Activated naive CD8-positive, alpha-beta T cell treated with anti-CD3 and anti-CD28 coated beads, Interleukin-2, amount 10 ng/mL, durations not matched to agents 7 days and 5 days (primary cell): ENCODE results near the gene AARS2. TPM values are rescaled to one million over a fixed set of nuclear protein-coding genes. Genes with fewer than 3 reads are reported as not detected.

ENCODE experiments used
- ATAC-seq: fragments of 150-1000 bp; cut with Tn5 transposase; one replicate; pipeline ENCODE4 v1.10.0; 2021; ENCODE audit warnings: low read depth, moderate library complexity
- POLR2A ChIA-PET: fragments of 350-600 bp; sonication (Branson Sonifier 250); formaldehyde crosslinking; loops from one replicate; lab custom pipeline; 2021; ENCODE audit warnings: antibody characterized with exemption; lab: Charles Lee
- DNase-seq: peaks from one replicate; pipeline ENCODE4 v3.0.0; 2021
- H3K27ac Mint-ChIP-seq: one replicate; pipeline ENCODE4 v1.8.0; 2022; ENCODE audit warnings: mild to moderate bottlenecking, mixed read lengths
- H3K27me3 Mint-ChIP-seq: one replicate; pipeline ENCODE4 v1.8.0; 2022; ENCODE audit warnings: mild to moderate bottlenecking, moderate library complexity, mixed read lengths
- H3K36me3 Mint-ChIP-seq: one replicate; pipeline ENCODE4 v1.8.0; 2021; ENCODE audit warnings: mild to moderate bottlenecking, mixed read lengths
- H3K4me1 Mint-ChIP-seq: one replicate; pipeline ENCODE4 v1.8.0; 2021; ENCODE audit warnings: mixed read lengths
- H3K4me3 Mint-ChIP-seq: one replicate; pipeline ENCODE4 v1.8.0; 2022; ENCODE audit warnings: mild to moderate bottlenecking, moderate library complexity, mixed read lengths
- H3K9me3 Mint-ChIP-seq: one replicate; pipeline ENCODE4 v1.8.0; 2021; ENCODE audit warnings: mixed read lengths
- total RNA-seq, 2 experiments: library from RNA; stranded (reverse); gene quantifications; one replicate each; pipeline ENCODE4 v1.2.3, GENCODE V29; 2021

The AARS2 gene
- total RNA-seq, 2 experiments from 2014 or later, result 23.0 to 23.2 TPM

DNA sequence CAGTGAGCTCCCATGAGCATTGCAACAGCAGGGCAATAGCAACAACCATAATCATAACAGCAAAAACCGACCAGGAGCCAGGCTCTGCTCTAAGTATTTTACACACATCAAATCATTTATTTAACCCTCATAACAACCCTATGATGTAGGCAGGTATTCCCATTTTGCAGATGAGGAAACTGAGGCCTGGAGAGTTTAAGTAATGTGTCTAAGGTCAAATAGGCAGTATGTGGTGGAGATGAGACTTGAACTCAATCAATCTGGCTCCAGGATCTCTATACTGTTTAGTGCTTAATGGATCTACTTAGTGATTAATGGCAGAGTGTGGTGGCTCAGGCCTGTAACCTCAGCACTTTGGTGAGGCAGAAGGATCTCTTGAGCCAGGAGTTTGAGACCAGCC is 39.5 kb downstream of the AARS2 start:
- H3K27me3 Mint-ChIP-seq, result peaks cover 66% of the 10 kb centered on the region
- no peak for ATAC-seq
- no peaks in the 10 kb centered on the region for H3K36me3 Mint-ChIP-seq
- H3K27ac Mint-ChIP-seq, result no peak overlapping the region
- POLR2A ChIA-PET, result interaction anchor here (0.5 kb wide), 1 partner anchor 20 kb away, joined by 3 read pairs; no protein-coding TSS in a partner anchor
- H3K9me3 Mint-ChIP-seq, result no peaks in the 10 kb centered on the region
- DNase-seq, result no peak
- H3K4me3 Mint-ChIP-seq, result no peak overlapping the region
- H3K4me1 Mint-ChIP-seq, result peaks cover 11% of the 10 kb centered on the region

GRCh38 chr6:44272999-44273566 is 40.1 kb downstream of the AARS2 start:
- no peak overlapping the region for H3K4me3 Mint-ChIP-seq
- no peak overlapping the region for H3K27ac Mint-ChIP-seq
- peaks cover 11% of the 10 kb centered on the region for H3K4me1 Mint-ChIP-seq
- POLR2A ChIA-PET, result no interaction called here
- no peaks in the 10 kb centered on the region for H3K36me3 Mint-ChIP-seq
- peaks cover 71% of the 10 kb centered on the region for H3K27me3 Mint-ChIP-seq
- H3K9me3 Mint-ChIP-seq, result no peaks in the 10 kb centered on the region
- no peak for DNase-seq
- ATAC-seq, result no peak

- POLR2A ChIA-PET, result no interaction called here
- Mint-ChIP-seq H3K27me3 (peaks cover 69% of the 10 kb centered on the region), H3K27ac (no peak overlapping the region), H3K4me1 (peaks cover 14% of the 10 kb centered on the region), H3K36me3 (no peaks in the 10 kb centered on the region), H3K9me3 (no peaks in the 10 kb centered on the region), H3K4me3 (no peak overlapping the region)
- ATAC-seq (no peak), DNase-seq (no peak)
These were observed 40.6 kb downstream of the AARS2 start for GRCh38 chr6:44272529-44272928.

DNA sequence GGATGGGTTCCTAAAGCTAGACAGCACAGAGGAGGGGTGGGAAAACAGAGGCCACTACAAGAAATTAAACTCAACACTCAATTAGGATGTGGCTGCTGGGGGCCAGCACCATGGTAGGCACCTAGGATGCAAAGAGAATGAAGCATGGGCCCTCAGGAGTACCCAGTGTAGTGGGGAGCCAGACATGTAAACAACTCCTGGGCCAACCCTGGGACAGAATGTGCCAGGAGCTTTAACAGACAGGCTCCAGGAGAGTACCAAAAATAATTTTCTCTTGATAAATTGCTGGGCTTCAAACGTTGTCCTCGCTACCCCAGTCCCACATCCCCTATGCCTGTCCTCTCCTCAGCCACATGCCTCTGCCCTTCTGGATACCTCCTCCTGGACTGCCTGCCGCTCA is 41.2 kb downstream of the AARS2 start:
- Mint-ChIP-seq H3K27me3 (peaks cover 62% of the 10 kb centered on the region), H3K4me3 (no peak overlapping the region), H3K27ac (no peak overlapping the region), H3K4me1 (peaks cover 17% of the 10 kb centered on the region), H3K36me3 (no peaks in the 10 kb centered on the region), H3K9me3 (no peaks in the 10 kb centered on the region)
- POLR2A ChIA-PET, result no interaction called here
- DNase-seq (no peak), ATAC-seq (no peak)

- Mint-ChIP-seq H3K4me3 (peak overlapping the region; percentile 52), H3K27me3 (peaks cover 58% of the 10 kb centered on the region), H3K36me3 (no peaks in the 10 kb centered on the region), H3K4me1 (peaks cover 22% of the 10 kb centered on the region), H3K9me3 (no peaks in the 10 kb centered on the region), H3K27ac (no peak overlapping the region)
- POLR2A ChIA-PET, result interaction anchor here (1.5 kb wide), 1 partner anchor 24 kb away, joined by 5 read pairs; the partner anchor contains the start of gene HSP90AB1
- ATAC-seq (no peak), DNase-seq (no peak)
These were observed 41.8 kb downstream of the AARS2 start for GRCh38 chr6:44271406-44271723.

- no peaks in the 10 kb centered on the region for H3K36me3 Mint-ChIP-seq
- peaks cover 26% of the 10 kb centered on the region for H3K4me1 Mint-ChIP-seq
- peaks cover 58% of the 10 kb centered on the region for H3K27me3 Mint-ChIP-seq
- H3K4me3 Mint-ChIP-seq, result peak overlapping the region; percentile 52
- H3K9me3 Mint-ChIP-seq, result no peaks in the 10 kb centered on the region
- DNase-seq, result no peak
- no peak for ATAC-seq
- POLR2A ChIA-PET, result interaction anchor here (1.5 kb wide), 1 partner anchor 24 kb away, joined by 5 read pairs; the partner anchor contains the start of gene HSP90AB1
- H3K27ac Mint-ChIP-seq, result no peak overlapping the region
These were observed 42.4 kb downstream of the AARS2 start for GRCh38 chr6:44270526-44271405.

DNA sequence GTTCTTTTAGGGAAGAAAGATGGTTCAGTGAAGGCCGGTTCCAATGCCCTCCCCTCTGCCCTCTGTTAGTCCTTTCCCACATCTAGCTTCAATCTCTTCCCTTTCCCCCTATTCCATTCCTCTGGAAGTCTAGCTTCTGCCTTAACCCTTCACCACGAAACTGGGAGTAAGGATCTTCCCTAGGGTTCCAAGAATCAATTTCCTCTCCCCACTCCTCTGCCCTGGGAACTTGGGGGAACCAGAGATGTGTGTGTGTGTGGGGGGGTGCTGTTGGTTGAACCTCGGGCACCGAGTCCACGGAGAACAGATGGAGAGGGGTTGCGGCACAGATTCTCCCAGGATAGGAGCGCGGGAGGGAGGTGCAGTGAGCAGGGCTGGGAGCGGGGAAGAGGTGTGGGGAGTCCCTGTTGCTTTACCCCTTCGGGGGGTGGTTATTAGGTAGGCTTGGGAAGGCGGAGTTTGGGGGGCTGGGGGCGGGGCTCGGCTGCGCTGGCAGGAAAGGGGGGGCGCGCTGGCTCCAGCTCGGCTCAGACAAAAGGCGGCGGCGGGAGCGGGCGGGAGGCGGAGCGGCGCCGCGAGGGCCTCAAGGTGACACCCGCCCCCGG is 43.1 kb downstream of the AARS2 start, which contains the start of gene TMEM151B:
Gene TMEM151B, plus strand, starts transcription at position 530 of the 605 bp plus-strand sequence. CDS start 293 bp downstream, outside the sequence.
- Mint-ChIP-seq H3K36me3 (no peaks in the 10 kb centered on the region), H3K4me1 (peaks cover 28% of the 10 kb centered on the region), H3K27ac (no peak within 1 kb of the TSS), H3K9me3 (no peaks in the 10 kb centered on the region), H3K4me3 (peak within 1 kb of the TSS; percentile 52), H3K27me3 (peaks cover 57% of the 10 kb centered on the region)
- no peak for ATAC-seq
- POLR2A ChIA-PET, result interaction anchor here (1.5 kb wide), 1 partner anchor 23 kb away, joined by 5 read pairs; the partner anchor contains the start of gene HSP90AB1
- DNase-seq, result no peak

DNA sequence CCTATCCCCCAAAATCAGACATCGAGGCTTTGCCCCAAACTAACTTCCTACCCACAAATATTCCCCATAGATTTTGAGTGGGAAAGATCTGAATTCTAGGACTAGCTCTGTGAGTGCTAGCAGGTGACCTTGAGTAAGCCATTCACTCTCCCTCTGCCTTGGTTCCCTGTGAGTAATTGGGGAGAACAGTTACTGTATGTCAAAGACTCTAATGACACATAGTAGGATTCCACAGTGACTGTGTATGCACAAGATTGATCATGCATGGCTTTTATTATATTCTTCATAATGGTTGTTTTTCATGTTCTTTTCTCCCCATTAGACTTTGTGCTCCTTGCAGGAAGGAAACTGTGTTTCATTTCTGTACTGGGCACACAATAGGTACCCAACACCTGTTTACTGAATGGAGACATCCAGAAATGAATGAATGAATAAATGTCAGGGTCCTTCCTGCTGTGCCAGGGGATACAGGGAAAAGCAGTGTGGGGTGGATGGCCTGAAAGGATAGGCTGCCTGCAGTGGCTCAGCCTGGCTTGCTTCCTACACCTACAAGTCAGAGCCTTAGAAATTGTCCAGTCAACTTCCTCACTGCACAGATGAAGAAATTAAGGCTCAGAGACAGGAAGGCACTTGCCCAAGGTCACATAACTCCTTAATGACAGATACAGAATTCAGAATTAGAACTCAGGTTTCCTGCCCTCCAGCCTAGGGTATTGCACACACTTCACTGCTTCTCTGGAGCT is 43.8 kb downstream of the AARS2 start:
- Mint-ChIP-seq H3K36me3 (no peaks in the 10 kb centered on the region), H3K4me3 (no peak overlapping the region), H3K27me3 (peaks cover 51% of the 10 kb centered on the region), H3K4me1 (peaks cover 31% of the 10 kb centered on the region), H3K9me3 (no peaks in the 10 kb centered on the region), H3K27ac (no peak overlapping the region)
- DNase-seq (no peak), ATAC-seq (no peak)
- POLR2A ChIA-PET, result interaction anchor here (1.1 to 2.1 kb wide), 3 partner anchors 23 to 44 kb away, joined by 3 to 7 read pairs (median 3); partner anchors contain the start of genes AARS2 and HSP90AB1

GRCh38 chr6:44268095-44268628 is 45.0 kb downstream of the AARS2 start:
- POLR2A ChIA-PET, result interaction anchor here (0.6 to 2.1 kb wide), 5 partner anchors 22 to 75 kb away, joined by 3 to 7 read pairs (median 3); partner anchors contain the start of genes AARS2 and HSP90AB1
- Mint-ChIP-seq H3K27me3 (peaks cover 42% of the 10 kb centered on the region), H3K4me1 (peaks cover 41% of the 10 kb centered on the region), H3K27ac (no peak overlapping the region), H3K9me3 (no peaks in the 10 kb centered on the region), H3K36me3 (peaks cover 6% of the 10 kb centered on the region), H3K4me3 (no peak overlapping the region)
- ATAC-seq, result no peak
- peak; percentile 67 for DNase-seq

GRCh38 chr6:44267252-44267651 is 45.9 kb downstream of the AARS2 start:
- H3K36me3 Mint-ChIP-seq, result peaks cover 6% of the 10 kb centered on the region
- H3K27ac Mint-ChIP-seq, result no peak overlapping the region
- POLR2A ChIA-PET, result interaction anchor here (1.1 to 4.7 kb wide), 4 partner anchors 12 to 44 kb away, joined by 3 to 23 read pairs (median 5); no protein-coding TSS in a partner anchor
- H3K9me3 Mint-ChIP-seq, result no peaks in the 10 kb centered on the region
- H3K4me3 Mint-ChIP-seq, result no peak overlapping the region
- peaks cover 47% of the 10 kb centered on the region for H3K4me1 Mint-ChIP-seq
- ATAC-seq, result no peak
- no peak for DNase-seq
- peaks cover 35% of the 10 kb centered on the region for H3K27me3 Mint-ChIP-seq

DNA sequence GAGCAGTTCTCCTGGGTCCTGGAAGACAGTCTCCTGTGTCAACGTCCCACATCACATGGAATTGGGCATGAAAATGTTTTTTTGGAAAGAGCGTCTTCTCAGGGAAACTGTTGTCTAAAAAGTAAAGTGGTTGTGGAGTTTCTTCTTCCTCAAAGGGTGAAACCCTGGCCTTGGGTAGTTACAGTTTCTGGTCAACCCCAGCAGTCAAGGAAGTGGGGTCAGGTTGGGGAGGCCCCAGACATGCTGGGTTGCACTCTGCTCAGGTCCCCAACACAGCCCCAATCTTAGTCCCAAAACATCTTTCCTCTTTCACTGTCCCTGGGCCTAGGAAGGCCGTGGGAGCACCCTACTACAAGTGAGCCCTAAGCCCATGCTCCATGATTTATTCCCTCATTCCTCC is 46.8 kb downstream of the AARS2 start:
- POLR2A ChIA-PET, result interaction anchor here (0.5 to 4.7 kb wide), 3 partner anchors 11 to 123 kb away, joined by 3 to 23 read pairs (median 3); no protein-coding TSS in a partner anchor
- Mint-ChIP-seq H3K9me3 (no peaks in the 10 kb centered on the region), H3K4me1 (peaks cover 49% of the 10 kb centered on the region), H3K4me3 (peak overlapping the region; percentile 69), H3K27me3 (peaks cover 27% of the 10 kb centered on the region), H3K36me3 (peaks cover 6% of the 10 kb centered on the region), H3K27ac (peak overlapping the region; percentile 76)
- ATAC-seq, result no peak
- no peak for DNase-seq

DNA sequence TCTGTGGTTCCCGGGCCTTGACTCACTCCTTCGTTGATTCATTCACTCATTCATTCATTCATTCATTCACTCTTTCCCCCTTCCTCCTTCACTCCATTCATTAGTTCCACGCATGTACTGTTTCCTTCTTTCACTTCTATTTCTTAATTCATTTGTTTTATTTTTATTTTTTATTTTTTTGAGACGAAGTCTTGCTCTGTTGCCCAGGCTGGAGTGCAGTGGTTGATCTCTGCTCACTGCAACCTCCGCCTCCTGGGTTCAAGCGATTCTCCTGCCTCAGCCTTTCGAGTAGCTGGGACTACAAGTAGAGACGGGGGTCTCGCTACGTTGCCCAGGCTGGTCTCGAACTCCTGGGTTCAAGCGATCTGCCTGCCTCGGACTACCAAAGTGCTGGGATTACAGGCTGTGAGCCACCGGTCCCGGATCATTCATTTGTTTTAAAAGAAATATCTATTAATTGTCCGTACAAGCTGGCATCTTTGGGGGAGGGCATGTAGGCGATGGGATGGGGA is 47.4 kb downstream of the AARS2 start:
- ATAC-seq (no peak), DNase-seq (no peak)
- H3K4me1 Mint-ChIP-seq, result peaks cover 54% of the 10 kb centered on the region
- peak overlapping the region; percentile 99 for H3K4me3 Mint-ChIP-seq
- H3K9me3 Mint-ChIP-seq, result no peaks in the 10 kb centered on the region
- H3K27ac Mint-ChIP-seq, result peak overlapping the region; percentile 92
- POLR2A ChIA-PET, result interaction anchor here (2.8 to 4.7 kb wide), 2 partner anchors 11 to 19 kb away, joined by 23 to 30 read pairs; partner anchors contain the start of gene HSP90AB1
- peaks cover 22% of the 10 kb centered on the region for H3K27me3 Mint-ChIP-seq
- H3K36me3 Mint-ChIP-seq, result peaks cover 10% of the 10 kb centered on the region
